NCI-H2081 treated with DMSO at 0.1 percent for 48 hours (cell line): ENCODE measurements around the gene ZKSCAN3.
A peak's percentile ranks its signal among the peaks of the same experiment; 100 is the strongest.
"Not testable (repeated sequence)": the region's sequence is repeated elsewhere in the genome, so short reads cannot be mapped to it uniquely, and the experiment has no call there.

Experiments used
- DNase-seq: peaks from one replicate; lab custom pipeline; 2025; lab: John Stamatoyannopoulos, UW

ZKSCAN3 gene

GRCh38 chr6:28377879-28378278 is 28.1 kb downstream of the ZKSCAN3 start:
- DNase-seq: no peak

- DNase-seq: no peak
Measured at GRCh38 chr6:28378644-28379043, 28.9 kb downstream of the ZKSCAN3 start.

GRCh38 chr6:28380381-28380780 is 30.6 kb downstream of the ZKSCAN3 start:
- no peak for DNase-seq

- DNase-seq: peak; percentile 33
Measured at GRCh38 chr6:28383235-28384142, 33.7 kb downstream of the ZKSCAN3 start.

- no peak for DNase-seq
Measured at GRCh38 chr6:28384143-28384533, 34.4 kb downstream of the ZKSCAN3 start.

- no peak for DNase-seq
Measured at GRCh38 chr6:28390688-28391087, 40.9 kb downstream of the ZKSCAN3 start.

- no peak for DNase-seq
Measured at GRCh38 chr6:28393912-28394662, 44.3 kb downstream of the ZKSCAN3 start.

- no peak for DNase-seq
Measured at GRCh38 chr6:28395918-28396317, 46.2 kb downstream of the ZKSCAN3 start.

- DNase-seq: peak; percentile 57
Measured at GRCh38 chr6:28399350-28400121, 49.8 kb downstream of the ZKSCAN3 start, which contains the start of gene ZSCAN12. Gene ZSCAN12, minus strand, starts transcription at chr6:28399747. Its CDS starts 1,342 bp downstream, at chr6:28398405.

GRCh38 chr6:28400122-28400451 is 50.3 kb downstream of the ZKSCAN3 start:
- DNase-seq: no peak

- no peak for DNase-seq
Measured at GRCh38 chr6:28401172-28401571, 51.4 kb downstream of the ZKSCAN3 start.

GRCh38 chr6:28402197-28402596 is 52.5 kb downstream of the ZKSCAN3 start:
- DNase-seq: no peak

GRCh38 chr6:28403923-28404322 is 54.2 kb downstream of the ZKSCAN3 start:
- DNase-seq: not testable (repeated sequence)

- no peak for DNase-seq
Measured at GRCh38 chr6:28407401-28407800, 57.7 kb downstream of the ZKSCAN3 start.

- no peak for DNase-seq
Measured at GRCh38 chr6:28408076-28408802, 58.5 kb downstream of the ZKSCAN3 start.

- no peak for DNase-seq
Measured at GRCh38 chr6:28410767-28411166, 61.0 kb downstream of the ZKSCAN3 start.

GRCh38 chr6:28413681-28414080 is 63.9 kb downstream of the ZKSCAN3 start:
- no peak for DNase-seq
